Breast epithelium (tissue), 3 donors: Measurements from ENCODE around the gene RORB.

Source experiments
- POLR2A ChIP-seq: fragments of 450-650 bp; IDR thresholded peaks from one replicate; pipeline ENCODE4 v1.6.1; 2016; ENCODE audit warnings: antibody characterized with exemption, mild to moderate bottlenecking, moderate library complexity
- POLR2AphosphoS5 ChIP-seq, 3 donors: sonication (generic); formaldehyde crosslinking; IDR thresholded peaks; one replicate each; pipeline ENCODE4 v1.6.1; 2017; ENCODE audit warnings: antibody characterized with exemption in 3 of 3
- TF ChIP-seq, protein P1 (sequence below), 3 donors: fragments of 450-650 bp; IDR thresholded peaks; one replicate each; pipeline ENCODE4 v1.5.1; 2016 to 2017; ENCODE audit warnings: antibody characterized with exemption in 3 of 3, mild to moderate bottlenecking in 3 of 3, moderate library complexity in 3 of 3

DNA sequence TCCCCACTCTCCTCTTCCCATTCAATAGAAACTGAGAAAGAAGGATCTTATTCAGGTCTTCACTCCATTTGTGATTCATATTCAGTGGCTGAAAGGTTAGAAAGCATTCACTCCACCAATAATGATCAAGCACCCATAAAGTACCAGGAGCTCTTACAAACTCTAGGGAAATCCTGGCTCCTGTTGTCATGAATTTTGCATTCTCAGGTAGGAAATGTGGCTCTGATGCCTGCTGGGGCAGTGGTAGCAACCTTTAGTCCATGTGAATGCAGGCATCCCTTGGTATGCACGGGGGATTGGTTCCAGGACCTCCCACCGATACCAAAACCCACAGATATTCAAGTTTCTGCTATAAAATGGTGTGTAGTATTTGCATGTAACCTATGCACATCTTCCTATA lies 3.6 kb upstream of the RORB start:
- TF ChIP-seq, protein P1, sequence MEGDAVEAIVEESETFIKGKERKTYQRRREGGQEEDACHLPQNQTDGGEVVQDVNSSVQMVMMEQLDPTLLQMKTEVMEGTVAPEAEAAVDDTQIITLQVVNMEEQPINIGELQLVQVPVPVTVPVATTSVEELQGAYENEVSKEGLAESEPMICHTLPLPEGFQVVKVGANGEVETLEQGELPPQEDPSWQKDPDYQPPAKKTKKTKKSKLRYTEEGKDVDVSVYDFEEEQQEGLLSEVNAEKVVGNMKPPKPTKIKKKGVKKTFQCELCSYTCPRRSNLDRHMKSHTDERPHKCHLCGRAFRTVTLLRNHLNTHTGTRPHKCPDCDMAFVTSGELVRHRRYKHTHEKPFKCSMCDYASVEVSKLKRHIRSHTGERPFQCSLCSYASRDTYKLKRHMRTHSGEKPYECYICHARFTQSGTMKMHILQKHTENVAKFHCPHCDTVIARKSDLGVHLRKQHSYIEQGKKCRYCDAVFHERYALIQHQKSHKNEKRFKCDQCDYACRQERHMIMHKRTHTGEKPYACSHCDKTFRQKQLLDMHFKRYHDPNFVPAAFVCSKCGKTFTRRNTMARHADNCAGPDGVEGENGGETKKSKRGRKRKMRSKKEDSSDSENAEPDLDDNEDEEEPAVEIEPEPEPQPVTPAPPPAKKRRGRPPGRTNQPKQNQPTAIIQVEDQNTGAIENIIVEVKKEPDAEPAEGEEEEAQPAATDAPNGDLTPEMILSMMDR (IDR thresholded peaks at IDR 0.05), result no peak
- TF ChIP-seq POLR2A (no peak), POLR2AphosphoS5 (IDR thresholded peaks at IDR 0.05) (no peak)
